Stimulated activated CD8-positive, alpha-beta memory T cell treated with anti-CD3 and anti-CD28 coated beads, Interleukin-4, amount 100 ng/mL, for 4 hours (primary cell): Measurements from ENCODE around the gene GUCY1A2.

ENCODE experiments used
- DNase-seq, 2 donors: peaks; one replicate each; pipeline ENCODE4 v3.0.0-alpha.2; 2020; ENCODE audit warnings: low read depth in 2 of 2, low spot score in 1 of 2

The GUCY1A2 gene

GRCh38 chr11:106761745-106762144 lies 256.5 kb downstream of the GUCY1A2 start:
- DNase-seq, result no peak

- no peak for DNase-seq
Observed at GRCh38 chr11:106761240-106761639, 257.0 kb downstream of the GUCY1A2 start.

DNA sequence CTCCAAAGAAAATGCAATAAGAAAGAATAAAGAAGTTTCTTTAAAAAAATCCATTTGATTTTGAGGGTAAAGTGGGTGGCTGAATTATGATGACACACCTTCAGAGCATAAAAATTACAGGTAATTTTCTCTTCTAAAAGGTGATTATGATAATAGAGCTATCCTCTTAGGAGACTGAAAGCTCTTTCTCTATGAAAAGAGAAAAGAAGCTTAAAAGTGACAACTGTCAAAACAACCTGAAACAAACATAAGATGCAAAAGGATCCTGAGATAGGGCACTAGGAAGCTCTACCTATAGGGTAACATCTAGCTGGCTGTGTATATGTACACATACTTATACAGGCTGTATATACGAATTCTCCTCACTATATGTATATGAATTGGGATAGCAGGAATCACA lies 270.2 kb downstream of the GUCY1A2 start:
- no peak for DNase-seq

GRCh38 chr11:106745941-106746340 lies 272.3 kb downstream of the GUCY1A2 start:
- no peak for DNase-seq

- no peak for DNase-seq
Observed at GRCh38 chr11:106733635-106734034, 284.6 kb downstream of the GUCY1A2 start.

- DNase-seq, result no peak
Observed at GRCh38 chr11:106728859-106729258, 289.4 kb downstream of the GUCY1A2 start.

DNA sequence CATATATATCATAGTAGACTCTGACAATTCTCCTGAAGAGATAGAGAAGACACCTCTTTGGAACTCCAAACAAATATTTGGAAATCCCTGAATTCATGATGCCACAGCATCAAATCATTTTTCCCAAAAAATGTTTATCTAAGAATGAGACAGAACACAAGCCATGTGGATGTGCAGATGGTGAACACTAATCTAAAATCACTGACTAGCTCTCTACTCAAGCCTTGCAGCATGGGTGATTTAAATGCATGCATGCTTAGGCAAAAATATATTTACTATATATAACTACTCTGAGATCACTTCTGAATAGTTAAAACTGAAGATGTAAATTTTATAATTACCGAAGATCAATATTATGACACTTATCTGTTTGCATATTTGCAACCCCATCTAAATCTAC lies 289.9 kb downstream of the GUCY1A2 start:
- DNase-seq, result no peak

- DNase-seq, result no peak
Observed at GRCh38 chr11:106727256-106727655, 291.0 kb downstream of the GUCY1A2 start.

GRCh38 chr11:106724293-106724892 lies 293.9 kb downstream of the GUCY1A2 start:
- no peak for DNase-seq

GRCh38 chr11:106723071-106723470 lies 295.2 kb downstream of the GUCY1A2 start:
- no peak for DNase-seq

DNA sequence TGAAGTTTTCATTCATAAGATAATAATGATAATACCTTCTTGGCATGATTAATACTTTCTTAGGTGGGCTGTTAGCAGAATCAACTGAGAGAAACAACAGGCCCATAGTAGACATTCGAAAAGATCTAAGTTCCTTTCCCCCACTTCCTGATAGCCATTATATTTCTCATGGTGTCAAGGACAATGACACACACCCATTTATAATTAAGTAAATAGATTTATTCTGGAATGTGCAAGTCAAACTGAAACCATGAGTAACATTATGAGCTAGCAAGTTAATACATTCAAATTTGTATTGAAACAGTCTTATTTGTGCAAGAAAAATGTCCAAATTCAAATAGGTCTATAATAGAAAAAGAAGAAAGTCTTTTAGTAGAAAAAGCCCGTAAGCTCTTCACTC lies 301.1 kb downstream of the GUCY1A2 start:
- no peak for DNase-seq

GRCh38 chr11:106714199-106714598 lies 304.1 kb downstream of the GUCY1A2 start:
- DNase-seq, result no peak

DNA sequence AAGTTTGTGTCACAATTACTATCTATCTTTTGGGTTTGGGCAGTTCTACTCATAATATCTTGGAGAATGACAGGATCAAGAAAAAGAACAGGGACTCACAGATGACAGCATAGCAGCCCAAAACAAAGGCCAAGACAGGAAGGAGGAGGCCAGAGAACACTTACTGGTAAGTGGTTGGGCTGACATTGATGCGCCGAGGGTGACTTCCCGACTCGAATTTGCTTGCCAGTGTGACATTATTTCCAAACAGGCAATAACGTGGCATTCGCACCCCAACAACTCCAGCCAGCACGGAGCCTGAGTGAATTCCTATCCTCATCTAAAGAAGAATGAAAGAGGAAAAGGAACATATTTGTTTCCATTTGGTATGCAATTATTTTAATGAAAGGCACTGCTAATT lies 309.9 kb downstream of the GUCY1A2 start:
- no peak for DNase-seq

- no peak for DNase-seq
Observed at GRCh38 chr11:106706355-106706754, 311.9 kb downstream of the GUCY1A2 start.

- no peak for DNase-seq
Observed at GRCh38 chr11:106702805-106703204, 315.5 kb downstream of the GUCY1A2 start.

DNA sequence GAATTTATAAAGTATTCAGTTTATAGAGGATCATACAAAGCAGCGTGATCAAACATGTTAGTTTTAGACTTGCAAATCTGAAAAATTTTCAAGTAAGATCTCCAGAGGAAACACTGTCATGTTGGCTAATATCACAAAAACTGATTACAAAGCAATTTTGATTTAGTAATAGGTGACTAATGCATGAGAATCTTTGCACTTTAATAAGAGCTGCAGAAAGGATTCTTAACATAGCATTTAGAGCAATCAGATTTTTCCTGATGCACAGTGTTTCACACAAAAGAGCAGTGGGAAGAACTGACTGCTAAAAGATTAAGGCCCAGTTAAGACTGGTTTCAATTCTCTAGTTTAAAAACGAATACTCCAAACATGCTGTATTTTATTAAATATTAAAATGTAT lies 321.2 kb downstream of the GUCY1A2 start:
- DNase-seq, result no peak

GRCh38 chr11:106695506-106695905 lies 322.8 kb downstream of the GUCY1A2 start:
- no peak for DNase-seq

- no peak for DNase-seq
Observed at GRCh38 chr11:106694501-106694900, 323.8 kb downstream of the GUCY1A2 start.

DNA sequence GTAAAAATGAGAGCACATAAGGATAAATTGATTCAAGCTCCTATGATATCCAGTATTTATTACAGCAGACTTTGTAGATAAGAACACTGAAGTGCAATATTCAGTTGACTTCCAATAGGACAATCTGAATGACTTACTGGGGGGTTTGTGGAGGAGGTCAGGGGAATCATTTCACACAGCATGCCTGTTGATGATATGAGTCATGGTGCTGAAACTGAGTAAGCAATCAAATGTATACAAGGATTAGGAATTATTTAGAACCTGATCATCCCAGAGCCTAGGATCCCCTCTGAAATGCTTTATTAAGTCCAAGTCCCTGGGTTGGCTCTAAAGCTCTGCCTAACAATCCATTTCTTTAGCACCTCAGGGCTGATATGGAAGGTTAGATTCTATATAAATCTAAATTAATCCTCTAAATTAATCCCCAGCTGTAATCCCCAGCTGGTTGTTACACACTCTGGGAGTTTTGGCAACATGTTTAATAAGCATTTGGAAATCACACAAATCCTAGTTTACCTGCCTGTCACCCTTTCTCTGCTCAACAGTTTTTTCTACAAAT lies 326.4 kb downstream of the GUCY1A2 start:
- no peak for DNase-seq

GRCh38 chr11:106690923-106691322 lies 327.4 kb downstream of the GUCY1A2 start:
- DNase-seq, result no peak

- DNase-seq, result no peak
Observed at GRCh38 chr11:106684944-106685343, 333.3 kb downstream of the GUCY1A2 start.

- DNase-seq, result no peak
Observed at GRCh38 chr11:106683435-106683834, 334.8 kb downstream of the GUCY1A2 start.

DNA sequence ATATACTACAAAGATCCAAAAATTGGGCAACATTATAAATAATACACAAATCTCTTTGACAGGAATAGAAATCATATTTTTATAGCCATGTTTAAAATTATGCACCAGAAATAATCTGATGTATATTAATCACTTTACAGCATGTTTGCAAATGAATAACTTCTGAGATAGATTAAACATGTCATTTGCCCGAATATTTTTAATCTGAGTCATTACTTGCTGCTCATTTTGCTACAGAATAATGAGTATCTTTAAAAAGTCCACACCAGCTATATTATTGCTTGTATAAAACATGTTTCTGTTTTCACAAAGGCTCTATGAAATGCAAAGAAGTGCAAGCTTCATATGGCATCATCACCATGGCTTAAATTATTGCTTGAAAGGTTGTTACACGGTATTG lies 336.8 kb downstream of the GUCY1A2 start:
- DNase-seq, result no peak
